Type B pancreatic cell (in vitro differentiated cells): ENCODE data around the gene WIPF1. TPM values are rescaled to one million over a fixed set of nuclear protein-coding genes. Genes with fewer than 3 reads are reported as not detected.

Experiments used
- DNase-seq: peaks from one replicate; pipeline ENCODE4 v3.0.0; 2021; ENCODE audit warnings: mixed read lengths; ENCODE audit not compliant: unreplicated experiment; ENCODE audit errors: extremely low spot score
- H3K27ac Mint-ChIP-seq: 2 replicates; pipeline ENCODE4 v1.8.0; 2021; ENCODE audit warnings: mild to moderate bottlenecking, mixed read lengths
- H3K27me3 Mint-ChIP-seq: 2 replicates; pipeline ENCODE4 v1.8.0; 2021; ENCODE audit warnings: mixed read lengths
- H3K36me3 Mint-ChIP-seq: 2 replicates; pipeline ENCODE4 v1.8.0; 2021; ENCODE audit warnings: mixed read lengths
- H3K4me1 Mint-ChIP-seq: one replicate; pipeline ENCODE4 v1.8.0; 2021; ENCODE audit warnings: mixed read lengths; ENCODE audit not compliant: unreplicated experiment
- H3K4me3 Mint-ChIP-seq: 2 replicates; pipeline ENCODE4 v1.8.0; 2021; ENCODE audit warnings: mild to moderate bottlenecking, mixed read lengths
- H3K9me3 Mint-ChIP-seq: 2 replicates; pipeline ENCODE4 v1.8.0; 2021; ENCODE audit warnings: mixed read lengths
- CTCF ChIP-seq: fragments of 200-600 bp; sonication (generic); conservative IDR thresholded peaks from 2 replicates; pipeline ENCODE4 v1.5.0; 2021; ENCODE audit warnings: antibody characterized with exemption, mild to moderate bottlenecking
- total RNA-seq: library from RNA; stranded (reverse); gene quantifications from 2 replicates; pipeline ENCODE4 v1.2.1, GENCODE V29; 2021; ENCODE audit warnings: low replicate concordance

WIPF1 gene
- total RNA-seq, 1 donor from 2014 or later, result 19.2 TPM

GRCh38 chr2:174535757-174536703 is 61.6 kb downstream of the WIPF1 start:
- Mint-ChIP-seq H3K4me3 (no peak overlapping the region), H3K27me3 (no peaks in the 10 kb centered on the region), H3K9me3 (no peaks in the 10 kb centered on the region), H3K36me3 (no peaks in the 10 kb centered on the region), H3K27ac (peak overlapping the region; percentile 7), H3K4me1 (no peaks in the 10 kb centered on the region)
- DNase-seq, result no peak
- TF ChIP-seq CTCF, result no peak

GRCh38 chr2:174535083-174535482 is 62.5 kb downstream of the WIPF1 start:
- Mint-ChIP-seq H3K27me3 (no peaks in the 10 kb centered on the region), H3K36me3 (no peaks in the 10 kb centered on the region), H3K4me1 (no peaks in the 10 kb centered on the region), H3K4me3 (no peak overlapping the region), H3K9me3 (no peaks in the 10 kb centered on the region), H3K27ac (peak overlapping the region; percentile 48)
- DNase-seq, result no peak
- no peak for TF ChIP-seq CTCF

GRCh38 chr2:174529916-174530315 is 67.7 kb downstream of the WIPF1 start:
- no peaks in the 10 kb centered on the region for H3K4me1 Mint-ChIP-seq
- no peak overlapping the region for H3K4me3 Mint-ChIP-seq
- H3K9me3 Mint-ChIP-seq, result peaks cover 9% of the 10 kb centered on the region
- peaks cover 3% of the 10 kb centered on the region for H3K27me3 Mint-ChIP-seq
- no peak for TF ChIP-seq CTCF
- H3K27ac Mint-ChIP-seq, result no peak overlapping the region
- DNase-seq, result no peak
- H3K36me3 Mint-ChIP-seq, result no peaks in the 10 kb centered on the region

GRCh38 chr2:174527959-174528358 is 69.6 kb downstream of the WIPF1 start:
- DNase-seq, result no peak
- Mint-ChIP-seq H3K27me3 (peaks cover 6% of the 10 kb centered on the region), H3K27ac (no peak overlapping the region), H3K4me1 (no peaks in the 10 kb centered on the region), H3K36me3 (no peaks in the 10 kb centered on the region), H3K4me3 (no peak overlapping the region), H3K9me3 (peaks cover 9% of the 10 kb centered on the region)
- no peak for TF ChIP-seq CTCF

- peaks cover 9% of the 10 kb centered on the region for H3K9me3 Mint-ChIP-seq
- no peak for DNase-seq
- no peak for TF ChIP-seq CTCF
- no peaks in the 10 kb centered on the region for H3K36me3 Mint-ChIP-seq
- H3K4me1 Mint-ChIP-seq, result no peaks in the 10 kb centered on the region
- peaks cover 6% of the 10 kb centered on the region for H3K27me3 Mint-ChIP-seq
- H3K4me3 Mint-ChIP-seq, result no peak overlapping the region
- H3K27ac Mint-ChIP-seq, result no peak overlapping the region
Observed at GRCh38 chr2:174527101-174527721, 70.4 kb downstream of the WIPF1 start.
